GM15510 (cell line): Measurements from ENCODE around the gene TMEM121.
A peak's percentile ranks its signal among the peaks of the same experiment; 100 is the strongest.

Experiments
- POLR2A ChIP-seq: IDR thresholded peaks from 3 replicates; pipeline ENCODE4 v1.6.1; 2011; ENCODE audit warnings: borderline replicate concordance; ENCODE audit not compliant: insufficient read length; ENCODE audit errors: extremely low read depth

Gene TMEM121

DNA sequence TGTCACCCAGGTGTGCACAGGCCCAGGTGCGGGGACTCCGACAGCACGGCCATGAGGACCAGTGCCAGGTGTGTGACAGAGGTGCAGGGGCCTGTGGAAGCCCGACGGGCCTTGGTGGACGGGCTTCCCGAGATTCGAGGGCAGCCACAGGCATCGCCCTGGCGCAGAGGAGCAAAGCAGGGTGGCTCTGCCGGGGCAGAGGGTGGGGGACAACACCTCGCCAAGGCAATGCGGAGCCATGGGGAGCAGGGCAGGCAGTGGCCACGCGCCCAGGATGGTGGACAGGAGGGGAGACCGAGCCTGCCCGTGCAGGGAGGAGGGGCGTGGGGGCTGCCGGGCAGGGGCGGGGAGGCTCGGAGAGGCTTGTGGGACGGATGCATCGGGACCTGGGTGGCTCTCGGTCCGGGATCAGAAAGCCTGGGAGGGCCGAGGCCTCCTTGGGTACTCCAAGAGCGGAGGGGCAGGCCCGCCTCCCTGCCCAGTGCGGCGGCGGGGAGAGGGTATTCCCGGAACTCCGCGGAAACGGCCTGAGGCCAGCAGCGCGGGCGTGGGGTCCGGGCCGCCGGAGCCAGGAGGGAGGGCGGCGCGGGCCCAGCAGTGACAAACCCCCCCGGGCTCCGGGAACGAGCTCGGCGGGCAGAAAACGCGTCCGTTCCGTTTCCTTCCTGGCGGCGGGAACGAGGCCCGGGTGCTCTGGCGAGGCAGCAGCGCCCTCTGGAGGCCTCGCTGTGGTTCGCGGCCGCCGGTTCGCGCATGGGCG is 1.6 kb downstream of the TMEM121 start:
- no peak for TF ChIP-seq POLR2A

GRCh38 chr14:105528586-105529318 is 2.4 kb downstream of the TMEM121 start:
- peak; percentile 7 for TF ChIP-seq POLR2A

GRCh38 chr14:105529319-105529568 is 2.9 kb downstream of the TMEM121 start:
- no peak for TF ChIP-seq POLR2A

DNA sequence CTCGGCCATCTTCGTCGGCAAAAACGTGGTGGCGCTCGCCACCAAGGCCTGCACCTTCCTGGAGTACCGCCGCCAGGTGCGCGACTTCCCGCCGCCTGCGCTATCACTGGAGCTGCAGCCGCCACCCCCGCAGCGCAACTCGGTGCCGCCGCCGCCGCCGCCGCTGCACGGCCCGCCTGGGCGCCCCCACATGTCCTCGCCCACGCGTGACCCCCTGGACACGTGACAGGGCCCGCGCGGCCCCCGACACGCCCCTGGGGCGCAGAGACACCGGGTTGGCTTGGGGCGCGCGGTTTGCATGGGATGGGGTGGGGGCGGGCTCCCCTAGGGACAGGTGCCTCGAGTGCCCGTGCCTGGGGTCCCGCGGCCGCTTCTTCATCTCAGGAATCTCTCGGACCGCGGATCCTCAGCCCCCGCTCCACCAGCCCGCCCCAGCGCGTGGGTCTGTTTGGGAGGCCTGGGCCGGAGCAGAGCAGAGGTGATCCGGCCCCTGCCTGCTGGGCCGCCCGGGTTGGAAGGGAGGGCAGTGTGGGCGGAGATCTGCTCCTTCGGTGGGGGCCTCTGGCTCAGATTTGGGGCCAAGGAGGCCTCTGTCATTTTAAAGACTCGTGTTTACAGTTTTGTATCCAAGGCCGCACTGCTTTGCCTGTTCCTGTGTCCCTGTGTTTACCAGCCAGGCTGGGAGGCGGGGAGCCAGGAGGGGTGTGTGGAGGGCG is 3.3 kb downstream of the TMEM121 start:
- TF ChIP-seq POLR2A = no peak

GRCh38 chr14:105530285-105531087 is 4.1 kb downstream of the TMEM121 start:
- no peak for TF ChIP-seq POLR2A

GRCh38 chr14:105531088-105531893 is 4.9 kb downstream of the TMEM121 start:
- no peak for TF ChIP-seq POLR2A

DNA sequence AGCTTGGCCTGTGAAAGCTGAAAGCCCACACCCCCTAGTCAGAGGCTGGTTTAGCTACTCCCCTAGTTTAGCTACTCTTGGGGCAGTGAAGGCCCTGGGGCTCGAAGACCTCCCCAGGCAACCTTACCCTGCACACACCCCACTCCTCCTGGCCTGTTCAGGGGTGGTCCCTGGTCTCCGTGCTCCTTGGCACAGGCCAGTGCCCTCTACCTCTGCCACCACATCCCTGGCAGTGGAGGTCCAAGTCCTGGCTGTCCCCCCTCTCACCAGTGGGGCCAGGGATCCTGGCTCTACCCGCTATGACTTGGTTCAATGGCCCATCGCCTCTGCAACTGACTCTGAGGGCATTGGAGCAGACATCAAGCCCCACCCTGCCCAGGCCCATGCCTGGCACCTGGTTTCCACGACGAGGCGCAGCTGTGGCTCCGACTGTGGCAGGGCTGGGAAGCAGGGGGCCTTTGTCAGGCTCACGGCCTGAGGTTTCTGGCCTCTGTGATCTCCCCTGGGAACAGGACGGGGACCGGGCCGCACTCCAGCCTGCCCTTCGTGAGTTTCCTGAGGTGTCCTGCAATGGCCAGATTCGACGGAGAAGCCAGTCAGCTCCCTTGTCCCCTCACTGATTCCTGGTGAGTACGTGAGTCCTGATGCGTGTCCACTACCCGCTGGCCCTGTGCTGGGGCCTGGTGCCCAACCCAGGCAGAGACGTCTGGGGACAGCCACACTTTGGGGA is 5.7 kb downstream of the TMEM121 start:
- no peak for TF ChIP-seq POLR2A

DNA sequence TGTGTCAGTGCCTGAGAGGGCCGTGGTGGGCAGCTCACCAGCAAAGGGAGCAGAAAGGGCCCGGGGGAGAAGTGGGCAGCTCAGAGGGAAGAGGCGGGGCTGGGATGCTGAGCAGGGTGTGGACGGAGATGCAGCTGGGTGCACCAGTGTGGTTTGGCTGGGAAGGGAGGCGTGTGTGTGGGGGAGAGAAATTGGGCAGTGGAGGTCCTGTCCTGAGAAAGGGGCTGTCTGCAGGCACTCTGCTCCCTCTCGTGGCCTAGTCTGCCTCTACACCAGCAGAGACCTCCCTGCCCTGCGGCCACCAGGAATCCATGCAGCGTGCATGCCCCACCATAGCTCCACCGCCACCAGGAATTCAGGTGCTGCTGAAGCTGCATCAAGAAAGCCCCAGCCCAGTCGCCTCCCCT is 6.4 kb downstream of the TMEM121 start:
- TF ChIP-seq POLR2A = no peak

DNA sequence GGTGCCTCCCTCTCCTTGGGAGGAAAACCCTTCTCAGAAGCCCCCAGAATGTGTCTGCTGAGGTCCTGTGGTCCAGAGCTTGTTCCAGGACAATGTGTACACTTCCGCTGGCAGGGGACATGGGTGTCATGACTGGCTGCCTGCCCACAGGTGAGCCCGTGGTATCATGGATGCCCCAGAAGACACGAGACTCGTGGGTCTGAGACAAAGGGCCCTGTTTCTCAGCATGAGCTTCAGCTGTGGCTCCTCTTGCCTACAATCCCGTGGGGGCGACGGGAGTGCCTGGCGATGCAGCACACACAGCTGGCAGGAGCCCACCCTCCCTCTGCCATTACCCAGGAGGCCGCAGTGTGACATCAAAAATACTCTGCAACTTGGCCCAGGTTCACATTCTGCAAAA is 7.0 kb downstream of the TMEM121 start:
- TF ChIP-seq POLR2A = no peak

DNA sequence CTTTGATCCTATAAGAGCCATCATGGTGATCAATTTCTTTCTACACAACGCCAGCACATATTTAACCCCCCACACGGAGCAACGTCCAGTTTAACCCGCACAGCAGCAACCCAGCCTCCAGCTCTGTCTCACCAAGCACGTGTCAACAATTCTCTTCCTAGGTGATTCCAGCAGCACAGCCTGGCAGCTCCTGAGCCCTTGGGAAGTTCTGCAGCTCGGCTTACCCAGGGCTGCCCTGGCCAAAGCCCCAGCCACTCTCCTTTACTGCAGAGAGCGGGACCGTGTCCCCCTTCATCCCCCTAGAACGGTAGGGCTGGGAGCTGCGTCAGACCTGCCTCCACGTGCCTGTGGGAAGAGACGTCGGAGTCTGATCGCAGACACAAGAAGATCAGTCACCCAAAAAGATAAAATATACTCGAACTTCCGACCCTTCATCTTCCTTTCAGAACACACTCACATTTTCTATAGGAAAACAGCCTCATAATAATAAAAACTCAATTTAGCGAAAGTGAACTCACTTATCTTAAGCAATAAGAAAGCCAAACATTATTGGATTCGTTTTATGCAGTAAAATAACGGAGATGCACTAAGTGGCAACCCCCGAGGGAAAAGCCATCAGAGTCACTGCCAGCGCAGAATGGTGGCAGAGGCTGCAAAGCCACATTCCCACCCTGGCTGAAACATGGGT is 7.6 kb downstream of the TMEM121 start:
- TF ChIP-seq POLR2A = no peak

- TF ChIP-seq POLR2A = no peak
Measured at GRCh38 chr14:105534586-105534985, 8.2 kb downstream of the TMEM121 start.

DNA sequence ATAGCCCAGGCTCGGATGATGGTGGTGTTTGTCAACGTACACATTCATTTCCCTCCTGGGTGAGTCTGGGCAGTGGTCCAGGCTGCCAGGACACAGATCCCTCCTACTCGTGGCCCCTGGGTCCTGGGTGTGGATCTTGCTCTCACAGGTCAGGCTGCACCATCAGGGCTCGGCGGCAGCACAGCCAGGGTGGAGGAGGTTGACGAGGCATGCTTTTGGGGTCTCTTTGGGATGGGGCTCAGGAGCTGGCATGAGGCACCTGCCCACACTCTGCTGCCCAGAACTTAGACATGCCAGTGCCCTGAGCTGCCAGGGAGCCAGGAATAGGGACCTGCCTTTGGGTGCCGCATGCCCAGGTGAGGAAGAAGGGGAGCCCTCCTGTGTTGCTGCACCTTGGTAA is 9.7 kb downstream of the TMEM121 start:
- TF ChIP-seq POLR2A = no peak
